Cardiac fibroblast (primary cell): Measurements from ENCODE around the gene ADCY1.

Experiments used
- DNase-seq, 2 donors: peaks; one replicate each; pipeline versions ENCODE4 v3.0.0 to v3.0.0-alpha.2; 2010; ENCODE audit warnings: low read depth in 2 of 2
- H3K4me3 ChIP-seq, 2 donors: replicated peaks in 1 of 2; 1 replicate in 1 of 2; 2 replicates in 1 of 2; pipeline ENCODE4 v1.5.1; 2011; ENCODE audit warnings: low read depth in 2 of 2, low read length in 2 of 2, mild to moderate bottlenecking in 2 of 2, moderate library complexity in 1 of 2
- CTCF ChIP-seq: IDR thresholded peaks from one replicate; pipeline ENCODE4 v1.5.1; 2011; ENCODE audit warnings: low read depth, mild to moderate bottlenecking, low read length, inconsistent platforms

Gene ADCY1

GRCh38 chr7:45711161-45711490 is 137.0 kb downstream of the ADCY1 start:
- H3K4me3 ChIP-seq: no peak overlapping the region
- TF ChIP-seq CTCF: no peak
- no peak for DNase-seq

- no peak overlapping the region for H3K4me3 ChIP-seq
- no peak for TF ChIP-seq CTCF
- DNase-seq: no peak
These were observed 138.0 kb downstream of the ADCY1 start for GRCh38 chr7:45712057-45712689.

GRCh38 chr7:45712872-45713668 is 138.9 kb downstream of the ADCY1 start:
- DNase-seq: no peak
- H3K4me3 ChIP-seq: no peak overlapping the region
- no peak for TF ChIP-seq CTCF

GRCh38 chr7:45713669-45714520 is 139.7 kb downstream of the ADCY1 start:
- no peak for DNase-seq
- H3K4me3 ChIP-seq: no peak overlapping the region
- TF ChIP-seq CTCF: no peak

GRCh38 chr7:45714521-45714820 is 140.3 kb downstream of the ADCY1 start:
- H3K4me3 ChIP-seq: no peak overlapping the region
- TF ChIP-seq CTCF: no peak
- DNase-seq: no peak

- H3K4me3 ChIP-seq: no peak overlapping the region
- no peak for DNase-seq
- TF ChIP-seq CTCF: no peak
These were observed 141.5 kb downstream of the ADCY1 start for GRCh38 chr7:45715471-45716352.
